RWPE1 (cell line): ENCODE measurements around the gene BACH2.
"Not testable (repeated sequence)": the region's sequence is repeated elsewhere in the genome, so short reads cannot be mapped to it uniquely, and the experiment has no call there.

Experiments
- CTCF ChIA-PET: fragments of 350-600 bp; sonication (Branson Sonifier 250); formaldehyde crosslinking; extraction: SDS; loops from one replicate; lab custom pipeline; 2021; lab: Yijun Ruan, JAX
- POLR2A ChIA-PET: fragments of 400-600 bp; formaldehyde crosslinking; extraction: SDS; loops from one replicate; lab custom pipeline; 2020; ENCODE audit warnings: antibody characterized with exemption; ENCODE audit not compliant: low non-redundant PET; lab: Yijun Ruan, JAX
- DNase-seq: peaks from one replicate; pipeline ENCODE4 v3.0.0; 2012; ENCODE audit warnings: low spot score
- H3K27ac ChIP-seq: fragments of 450-650 bp; 2 replicates; pipeline ENCODE4 v1.5.1; 2017
- CTCF ChIP-seq: fragments of 450-650 bp; conservative IDR thresholded peaks from 2 replicates; pipeline ENCODE4 v1.5.1; 2017; ENCODE audit warnings: low read depth, mild to moderate bottlenecking

BACH2 gene

GRCh38 chr6:89921197-89921596 is 375.4 kb downstream of the BACH2 start:
- CTCF ChIA-PET = interaction anchor here (0.5 kb wide), 1 partner anchor 33 kb away, joined by 8 read pairs; no protein-coding TSS in a partner anchor
- DNase-seq = no peak

GRCh38 chr6:89917801-89918366 is 378.8 kb downstream of the BACH2 start:
- ChIA-PET CTCF (no interaction called here), POLR2A (no interaction called here)
- DNase-seq = no peak
- H3K27ac ChIP-seq = no peak overlapping the region
- no peak for TF ChIP-seq CTCF

More at GRCh38 chr6:89921197-89921596, 375.4 kb downstream of the BACH2 start:
- TF ChIP-seq CTCF = no peak
- no peak overlapping the region for H3K27ac ChIP-seq
- POLR2A ChIA-PET = no interaction called here

GRCh38 chr6:89917216-89917615 is 379.4 kb downstream of the BACH2 start:
- no peak overlapping the region for H3K27ac ChIP-seq
- DNase-seq = no peak
- POLR2A ChIA-PET = no interaction called here
- no peak for TF ChIP-seq CTCF
- CTCF ChIA-PET = no interaction called here

GRCh38 chr6:89916136-89916920 is 380.3 kb downstream of the BACH2 start:
- no peak overlapping the region for H3K27ac ChIP-seq
- no peak for DNase-seq
- ChIA-PET POLR2A (no interaction called here), CTCF (no interaction called here)
- TF ChIP-seq CTCF = no peak

GRCh38 chr6:89910902-89911240 is 385.8 kb downstream of the BACH2 start:
- no peak for TF ChIP-seq CTCF
- CTCF ChIA-PET = no interaction called here
- no peak overlapping the region for H3K27ac ChIP-seq
- POLR2A ChIA-PET = no interaction called here
- DNase-seq = no peak

- CTCF ChIA-PET, H3K27ac ChIP-seq, DNase-seq, POLR2A ChIA-PET: not testable (repeated sequence)
These were observed 386.4 kb downstream of the BACH2 start for GRCh38 chr6:89910001-89910901.
